ENCODE results near the gene NFIA.

GRCh38 chr1:61208172-61208571 lies 125.8 kb downstream of the NFIA start:
- TF ChIP-seq TEAD4 (IDR thresholded peaks at IDR 0.05) (no peak), FOXM1 (IDR thresholded peaks at IDR 0.05; ENCODE audit: borderline replicate concordance, low read depth) (no peak), REST (IDR thresholded peaks at IDR 0.05; ENCODE audit: low read depth) (no peak), EP300 (IDR thresholded peaks at IDR 0.05; ENCODE audit: borderline replicate concordance) (no peak), MAX (IDR thresholded peaks at IDR 0.05) (no peak), CREB1 (IDR thresholded peaks at IDR 0.05; ENCODE audit: low read depth) (no peak)
- TF ChIP-seq, protein P1, sequence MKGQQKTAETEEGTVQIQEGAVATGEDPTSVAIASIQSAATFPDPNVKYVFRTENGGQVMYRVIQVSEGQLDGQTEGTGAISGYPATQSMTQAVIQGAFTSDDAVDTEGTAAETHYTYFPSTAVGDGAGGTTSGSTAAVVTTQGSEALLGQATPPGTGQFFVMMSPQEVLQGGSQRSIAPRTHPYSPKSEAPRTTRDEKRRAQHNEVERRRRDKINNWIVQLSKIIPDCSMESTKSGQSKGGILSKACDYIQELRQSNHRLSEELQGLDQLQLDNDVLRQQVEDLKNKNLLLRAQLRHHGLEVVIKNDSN (IDR thresholded peaks at IDR 0.05), result no peak

All from Ishikawa (cell line).